HG03460 (cell line): Measurements from ENCODE around the gene RAPGEF3.

ENCODE experiments used
- ATAC-seq: cut with Tn5 transposase; IDR thresholded peaks from one replicate; pipeline ENCODE4 v1.9.1; 2021; ENCODE audit not compliant: unreplicated experiment

RAPGEF3 gene, protein sequence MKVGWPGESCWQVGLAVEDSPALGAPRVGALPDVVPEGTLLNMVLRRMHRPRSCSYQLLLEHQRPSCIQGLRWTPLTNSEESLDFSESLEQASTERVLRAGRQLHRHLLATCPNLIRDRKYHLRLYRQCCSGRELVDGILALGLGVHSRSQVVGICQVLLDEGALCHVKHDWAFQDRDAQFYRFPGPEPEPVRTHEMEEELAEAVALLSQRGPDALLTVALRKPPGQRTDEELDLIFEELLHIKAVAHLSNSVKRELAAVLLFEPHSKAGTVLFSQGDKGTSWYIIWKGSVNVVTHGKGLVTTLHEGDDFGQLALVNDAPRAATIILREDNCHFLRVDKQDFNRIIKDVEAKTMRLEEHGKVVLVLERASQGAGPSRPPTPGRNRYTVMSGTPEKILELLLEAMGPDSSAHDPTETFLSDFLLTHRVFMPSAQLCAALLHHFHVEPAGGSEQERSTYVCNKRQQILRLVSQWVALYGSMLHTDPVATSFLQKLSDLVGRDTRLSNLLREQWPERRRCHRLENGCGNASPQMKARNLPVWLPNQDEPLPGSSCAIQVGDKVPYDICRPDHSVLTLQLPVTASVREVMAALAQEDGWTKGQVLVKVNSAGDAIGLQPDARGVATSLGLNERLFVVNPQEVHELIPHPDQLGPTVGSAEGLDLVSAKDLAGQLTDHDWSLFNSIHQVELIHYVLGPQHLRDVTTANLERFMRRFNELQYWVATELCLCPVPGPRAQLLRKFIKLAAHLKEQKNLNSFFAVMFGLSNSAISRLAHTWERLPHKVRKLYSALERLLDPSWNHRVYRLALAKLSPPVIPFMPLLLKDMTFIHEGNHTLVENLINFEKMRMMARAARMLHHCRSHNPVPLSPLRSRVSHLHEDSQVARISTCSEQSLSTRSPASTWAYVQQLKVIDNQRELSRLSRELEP

DNA sequence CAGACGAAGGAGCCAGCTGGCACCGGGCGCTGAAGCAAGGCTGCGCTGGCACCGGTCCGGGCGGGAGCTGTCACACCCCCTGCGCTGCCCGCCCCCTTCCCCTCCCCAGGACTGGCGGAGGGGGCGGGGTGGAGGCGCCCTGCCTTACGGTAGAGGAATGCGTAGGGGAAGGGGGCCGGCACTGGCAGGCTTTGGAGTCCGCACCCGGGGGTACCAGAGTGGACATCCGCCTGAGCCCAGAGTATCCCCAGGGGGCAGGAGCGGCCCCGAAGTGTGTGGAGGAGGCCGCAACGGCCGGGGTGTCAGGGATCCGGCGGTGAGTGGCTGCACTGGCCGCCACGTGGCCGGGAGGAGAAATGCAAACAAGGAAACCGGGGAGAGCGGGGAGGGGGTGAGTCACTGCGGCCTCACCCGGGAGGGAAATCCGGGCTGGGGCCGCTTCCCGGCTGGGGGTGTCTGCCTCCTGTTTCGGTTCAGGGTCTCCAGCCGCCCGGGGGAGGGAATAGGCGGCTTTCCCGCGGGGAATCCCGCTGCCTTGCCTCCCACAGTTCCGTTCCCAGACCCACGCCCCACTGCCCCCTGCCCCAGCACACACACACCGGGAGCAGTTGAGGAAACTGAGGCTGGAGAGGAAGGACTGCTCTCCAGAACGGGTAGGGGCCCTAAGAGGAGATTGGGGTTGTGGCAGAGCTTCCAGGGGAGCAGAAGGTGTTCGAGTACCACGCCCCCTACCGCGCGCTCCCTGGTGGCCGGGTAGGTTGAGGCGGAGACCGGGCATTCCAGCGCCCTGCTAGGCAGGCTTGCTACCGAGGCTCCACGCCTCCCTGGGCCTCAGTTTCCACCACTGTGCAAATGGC lies at the start of gene RAPGEF3:
RAPGEF3 (minus strand) TSS at position 47 of the 857 bp plus-strand sequence. CDS start 324 bp downstream, outside the sequence.
- peak; percentile 47 for ATAC-seq

- ATAC-seq, result peak; percentile 38
Measured at GRCh38 chr12:47808050-47808449, 49.4 kb upstream of the RAPGEF3 start.

DNA sequence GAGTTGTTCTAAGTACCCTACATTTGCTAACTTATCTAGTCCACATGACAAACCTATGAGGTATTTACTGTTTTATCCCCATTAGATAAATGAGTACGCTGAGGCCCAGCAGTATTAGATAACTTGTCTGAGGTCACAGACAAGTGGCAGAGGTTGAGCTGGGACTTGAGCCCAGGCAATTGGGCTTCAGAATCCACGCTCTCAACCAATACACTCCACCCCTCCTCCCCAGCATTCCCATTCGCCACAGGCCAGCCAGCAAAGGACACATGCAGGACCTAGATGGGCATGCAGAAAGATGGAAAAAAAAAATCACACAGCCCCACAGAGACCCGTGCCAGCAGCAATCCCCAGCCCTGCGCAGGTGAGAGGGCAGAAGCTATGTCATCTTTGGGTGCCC lies 48.7 kb upstream of the RAPGEF3 start:
- ATAC-seq, result no peak

DNA sequence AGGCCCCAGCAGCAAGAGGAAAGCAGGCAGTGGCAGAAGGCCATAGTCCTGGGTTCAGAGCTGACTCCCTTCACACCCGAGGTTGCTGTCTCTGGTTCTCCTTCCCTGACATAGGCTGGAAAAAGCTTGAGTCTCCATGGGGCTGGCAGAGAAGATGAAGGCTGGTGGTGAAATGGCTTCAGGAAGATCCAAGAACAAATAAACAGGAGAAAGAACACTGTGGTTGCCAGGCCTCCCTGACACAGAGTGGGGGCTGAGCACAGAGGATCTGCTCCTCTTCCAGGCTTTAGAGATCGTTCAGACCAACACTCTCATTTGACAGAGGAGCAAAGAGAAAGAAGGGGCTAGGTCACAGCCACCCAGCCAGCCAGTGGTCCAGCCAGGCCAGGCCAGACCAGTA lies 46.7 kb upstream of the RAPGEF3 start:
- ATAC-seq, result no peak

- ATAC-seq, result no peak
Measured at GRCh38 chr12:47804171-47804570, 45.5 kb upstream of the RAPGEF3 start.

GRCh38 chr12:47803191-47803875 lies 44.7 kb upstream of the RAPGEF3 start:
- ATAC-seq, result no peak

DNA sequence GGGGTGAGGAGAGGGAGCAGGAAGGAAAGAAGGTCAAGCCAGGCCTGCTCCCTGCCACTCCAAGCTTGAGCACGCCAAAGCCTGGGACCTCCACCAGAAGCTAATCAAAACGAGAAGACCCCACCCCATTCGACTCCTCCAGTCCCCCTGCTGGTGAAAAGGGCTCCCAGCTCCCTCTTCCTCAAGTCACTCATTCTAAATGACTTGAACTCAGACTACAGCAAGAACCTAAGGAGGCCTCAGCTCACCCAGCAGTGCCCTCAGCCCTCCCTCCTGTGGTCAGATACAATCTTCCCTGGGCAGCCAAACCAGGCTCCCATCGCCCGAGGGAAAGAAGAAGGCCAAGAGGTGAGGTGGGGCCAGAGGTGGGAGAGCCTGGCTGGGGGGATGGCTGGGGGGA lies 43.6 kb upstream of the RAPGEF3 start:
- ATAC-seq, result no peak

- no peak for ATAC-seq
Measured at GRCh38 chr12:47801904-47802246, 43.2 kb upstream of the RAPGEF3 start.

DNA sequence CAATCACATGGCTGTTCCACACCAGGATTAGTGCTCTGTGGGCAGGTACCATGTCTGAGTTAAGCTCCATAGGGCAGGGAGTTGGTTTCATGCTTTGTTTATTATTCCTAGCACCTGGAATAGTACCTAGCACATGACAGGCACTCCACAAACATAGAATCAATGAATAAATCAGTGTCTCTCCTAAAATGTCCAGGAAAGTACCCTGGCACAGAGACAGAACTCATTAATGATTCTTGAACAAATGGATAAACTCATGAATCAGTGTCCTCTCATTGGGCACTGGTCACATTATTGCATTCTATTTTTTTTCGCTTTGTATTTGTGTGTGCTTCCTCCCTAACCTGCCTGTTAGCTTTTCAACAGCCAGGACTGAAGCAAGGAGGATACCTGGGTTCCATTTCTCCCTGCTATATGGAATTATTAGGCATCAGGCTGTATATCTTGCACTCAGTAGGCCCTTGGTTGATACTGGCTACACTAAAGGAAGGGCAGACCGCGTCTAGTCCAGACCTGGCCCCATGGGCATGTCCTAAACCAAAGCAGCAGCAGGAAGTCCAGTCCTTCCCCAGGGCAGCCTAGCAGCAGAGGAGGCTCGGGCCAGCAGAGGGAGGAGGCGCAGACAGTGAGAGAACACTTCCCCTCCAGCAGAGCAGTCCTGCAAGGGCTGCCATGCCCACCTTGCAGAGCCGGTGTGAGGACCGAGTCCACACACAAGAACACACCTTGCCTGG lies 42.7 kb upstream of the RAPGEF3 start:
- ATAC-seq, result no peak

DNA sequence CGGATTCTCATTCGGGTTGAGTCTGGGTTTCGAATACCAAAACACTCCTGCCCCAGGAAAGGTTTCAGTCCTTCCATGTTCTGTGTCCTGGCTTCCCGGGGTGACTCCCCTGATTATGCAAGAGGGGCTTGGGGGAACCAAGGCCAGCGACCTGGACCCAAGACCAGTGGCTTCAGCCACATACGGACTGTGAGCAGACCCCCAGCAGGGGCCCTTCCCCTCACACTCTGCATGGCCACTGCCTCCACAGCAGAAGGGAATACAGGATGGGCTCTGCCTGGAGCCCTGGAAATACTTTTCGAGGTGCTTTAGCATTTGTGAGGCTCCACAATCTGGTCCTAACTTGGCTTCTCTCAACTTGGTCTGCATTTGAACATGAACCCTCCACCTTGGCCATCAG lies 41.9 kb upstream of the RAPGEF3 start:
- ATAC-seq, result no peak

DNA sequence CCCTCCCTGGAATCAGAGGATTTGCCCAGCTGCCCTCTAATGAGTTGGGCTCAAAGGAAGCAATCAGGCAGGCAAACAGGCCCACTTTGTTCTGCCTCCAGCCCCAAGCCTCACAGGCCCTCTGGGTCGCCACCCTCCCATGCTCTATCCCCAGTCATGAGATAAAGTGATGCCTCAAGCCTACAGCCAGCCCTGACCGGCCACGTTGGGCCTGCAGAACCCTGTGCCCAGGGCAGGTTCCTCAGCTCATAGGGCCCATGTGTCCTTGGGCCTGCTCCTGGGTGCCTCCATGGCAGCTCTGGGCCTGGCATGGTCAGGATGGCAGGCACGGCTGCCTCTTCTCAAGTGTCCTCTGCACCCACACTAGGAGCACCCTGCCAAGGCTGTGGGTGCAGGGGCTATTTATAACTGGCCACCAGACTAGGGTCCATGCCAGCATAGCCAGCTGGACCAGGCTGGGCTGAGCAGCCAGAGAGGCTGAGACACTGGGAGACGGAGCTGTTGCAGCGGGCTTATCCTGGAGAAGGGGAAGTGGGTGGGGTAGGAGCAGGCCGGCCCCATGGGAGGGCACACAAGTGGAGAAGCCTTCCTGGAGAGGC lies 40.8 kb upstream of the RAPGEF3 start:
- ATAC-seq, result no peak

DNA sequence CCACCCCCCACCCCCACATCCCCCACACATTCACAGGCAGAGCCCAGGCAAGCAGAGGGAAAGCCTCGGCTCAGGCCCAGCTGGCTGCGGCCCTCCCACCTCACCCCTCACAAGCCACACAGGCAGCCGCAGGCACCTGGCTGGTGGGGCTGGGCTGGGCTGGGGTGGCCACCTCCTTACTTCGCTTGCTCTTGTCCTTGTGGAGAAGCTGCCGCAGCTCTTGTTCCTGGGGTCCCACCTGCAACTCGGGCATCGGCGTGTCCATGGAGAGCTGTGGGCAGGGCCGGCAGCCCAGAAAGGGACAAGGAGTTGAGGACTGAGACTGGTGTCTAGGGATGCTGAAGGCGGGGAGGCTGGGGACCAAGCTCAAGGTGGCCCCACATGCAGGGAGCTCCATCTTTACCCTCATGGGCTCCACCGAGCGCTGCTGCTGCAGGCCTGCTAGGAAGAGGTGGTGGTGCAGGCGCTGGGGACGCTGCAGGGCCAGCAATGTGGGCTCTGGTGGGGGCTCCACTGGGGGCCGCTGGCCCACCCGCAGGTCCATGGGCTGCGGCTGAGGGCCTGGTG lies 39.8 kb upstream of the RAPGEF3 start:
- no peak for ATAC-seq

GRCh38 chr12:47797441-47797840 lies 38.8 kb upstream of the RAPGEF3 start:
- ATAC-seq, result no peak

DNA sequence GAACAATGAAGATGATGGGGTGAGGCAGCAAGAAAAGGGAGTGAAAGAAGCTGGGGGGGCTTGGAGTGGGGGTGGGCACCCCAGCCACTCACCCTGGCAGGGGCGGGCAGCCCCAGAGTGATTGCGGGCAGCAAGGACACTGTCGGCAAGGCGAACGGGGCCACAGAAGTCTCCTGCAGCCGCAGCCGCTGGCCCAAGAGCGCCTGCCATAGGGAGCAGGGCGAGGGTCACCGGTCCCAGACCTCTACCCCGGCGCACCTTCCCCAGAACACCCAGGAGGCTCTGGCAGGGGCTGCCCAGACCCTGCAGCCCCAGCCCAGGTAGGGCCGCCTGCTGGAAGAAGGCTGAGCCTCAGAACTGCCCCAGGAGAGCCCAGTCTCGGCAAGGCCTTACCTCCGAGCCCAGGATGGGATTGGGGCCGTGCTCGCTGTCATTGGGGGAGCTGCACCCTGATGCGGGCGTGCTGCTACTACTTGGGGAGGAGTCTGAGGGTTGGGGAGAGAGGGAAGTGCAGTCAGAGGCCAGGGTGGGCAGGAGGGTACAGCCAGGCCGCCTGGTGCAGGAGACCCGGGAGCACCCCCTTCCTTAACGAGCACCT lies 37.2 kb upstream of the RAPGEF3 start:
- no peak for ATAC-seq

DNA sequence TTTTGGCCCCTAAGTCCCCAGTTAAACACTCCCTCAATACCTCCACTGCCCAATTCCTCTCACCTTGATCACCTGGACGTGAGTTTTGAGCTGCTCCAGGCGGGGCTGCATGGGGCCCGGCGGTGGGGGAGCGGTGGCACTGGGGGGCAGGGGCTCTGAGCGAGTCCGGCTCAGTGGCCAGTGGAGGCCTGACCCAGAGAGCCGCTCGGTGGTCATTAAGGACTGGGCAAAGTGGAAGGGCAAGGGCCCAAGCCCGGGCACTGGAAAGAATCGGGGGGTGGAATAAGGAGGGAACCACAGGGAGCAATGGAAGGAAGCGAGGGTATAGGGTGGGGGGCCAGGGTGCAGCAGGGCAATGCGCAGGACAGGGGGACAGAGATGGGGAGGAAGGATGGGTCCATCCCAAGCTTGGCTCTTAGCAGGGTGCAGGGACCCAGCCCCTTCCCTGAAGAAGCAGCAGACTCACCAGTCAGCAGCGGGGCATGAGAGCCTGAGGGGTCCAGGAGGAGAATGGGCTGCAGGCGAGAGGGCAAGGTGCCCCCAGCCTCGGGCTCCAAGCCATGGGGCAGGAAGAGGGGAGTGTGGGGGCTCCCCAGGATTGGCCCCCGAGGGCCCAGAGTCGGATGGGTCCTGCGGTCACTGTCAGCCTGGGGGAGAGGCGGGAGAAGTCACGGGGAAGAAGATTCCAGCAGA lies 36.6 kb upstream of the RAPGEF3 start:
- no peak for ATAC-seq

DNA sequence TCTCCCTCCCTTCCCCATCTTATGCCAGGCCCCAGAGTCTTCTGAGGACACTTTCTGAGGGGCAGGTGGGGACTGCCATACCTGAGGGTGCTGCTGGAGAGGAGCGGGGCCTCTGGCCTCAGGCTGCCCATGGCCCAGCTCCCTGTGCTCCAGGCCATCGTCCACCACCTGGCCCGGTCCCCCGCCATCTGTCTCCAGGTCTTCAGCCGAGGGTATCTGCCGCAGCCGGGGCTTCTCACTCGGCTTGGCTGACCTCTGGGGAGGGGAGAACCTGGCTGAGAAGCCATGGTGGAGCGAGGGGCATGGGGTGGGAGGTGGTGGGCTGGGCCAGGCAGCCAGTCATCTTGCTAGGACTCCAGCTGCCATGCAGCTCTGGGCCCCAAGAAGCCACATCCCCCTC lies 36.0 kb upstream of the RAPGEF3 start:
- no peak for ATAC-seq

DNA sequence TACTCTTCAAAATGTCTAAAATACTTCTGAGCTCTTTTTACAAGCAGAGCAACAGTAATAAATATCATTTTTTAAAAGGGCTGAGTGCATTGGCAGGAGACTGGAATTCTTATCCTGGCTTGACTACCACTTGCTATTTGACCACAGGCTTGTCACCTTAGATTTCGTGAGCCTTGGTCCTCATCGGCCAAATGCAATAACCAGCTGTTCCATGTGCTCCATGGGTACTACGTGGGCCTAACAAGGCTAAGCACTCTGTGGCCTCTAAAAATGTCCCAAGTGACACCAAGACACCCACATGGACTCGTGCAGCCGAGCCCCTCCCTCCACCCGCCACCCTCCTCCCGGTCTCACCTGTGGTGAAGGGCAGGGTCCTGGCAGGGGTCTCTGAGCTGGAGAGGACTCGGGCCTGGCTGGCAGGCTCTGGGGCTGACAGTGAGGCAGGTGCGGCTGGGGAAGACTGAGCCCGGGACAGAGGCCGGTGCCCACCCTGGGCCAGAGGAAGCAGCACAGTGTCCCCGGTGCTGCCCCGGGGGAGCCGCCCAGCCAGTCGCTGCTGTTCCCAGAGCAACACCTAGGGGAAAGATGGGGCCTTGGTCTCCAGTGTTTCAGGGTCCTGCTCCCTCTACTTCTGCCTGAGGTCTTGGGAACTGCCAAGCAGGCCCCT lies 34.5 kb upstream of the RAPGEF3 start:
- ATAC-seq, result no peak

DNA sequence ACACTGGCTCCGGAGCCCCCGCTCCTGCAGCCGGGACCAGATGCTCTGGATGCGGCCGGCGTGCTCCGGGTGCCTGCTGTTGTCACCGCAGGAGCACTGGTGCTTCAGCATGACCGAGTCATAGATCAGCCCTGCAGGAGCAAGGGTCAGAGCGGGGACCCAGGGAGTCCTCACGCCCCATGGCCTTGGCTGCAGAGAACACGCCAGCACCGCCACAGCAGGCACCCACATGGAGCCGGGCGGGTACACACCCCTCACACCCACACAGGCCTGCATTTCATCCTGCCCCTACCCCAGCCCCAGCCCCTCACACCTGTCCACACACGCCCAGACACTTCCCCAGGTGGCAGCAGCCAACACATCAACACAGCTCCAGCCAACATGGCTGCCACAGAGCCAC lies 33.2 kb upstream of the RAPGEF3 start:
- no peak for ATAC-seq
